Measurements from ENCODE around the gene COL6A2.

GRCh38 chr21:46117586-46118315 is 19.8 kb downstream of the COL6A2 start:
- TF ChIP-seq, protein P1, sequence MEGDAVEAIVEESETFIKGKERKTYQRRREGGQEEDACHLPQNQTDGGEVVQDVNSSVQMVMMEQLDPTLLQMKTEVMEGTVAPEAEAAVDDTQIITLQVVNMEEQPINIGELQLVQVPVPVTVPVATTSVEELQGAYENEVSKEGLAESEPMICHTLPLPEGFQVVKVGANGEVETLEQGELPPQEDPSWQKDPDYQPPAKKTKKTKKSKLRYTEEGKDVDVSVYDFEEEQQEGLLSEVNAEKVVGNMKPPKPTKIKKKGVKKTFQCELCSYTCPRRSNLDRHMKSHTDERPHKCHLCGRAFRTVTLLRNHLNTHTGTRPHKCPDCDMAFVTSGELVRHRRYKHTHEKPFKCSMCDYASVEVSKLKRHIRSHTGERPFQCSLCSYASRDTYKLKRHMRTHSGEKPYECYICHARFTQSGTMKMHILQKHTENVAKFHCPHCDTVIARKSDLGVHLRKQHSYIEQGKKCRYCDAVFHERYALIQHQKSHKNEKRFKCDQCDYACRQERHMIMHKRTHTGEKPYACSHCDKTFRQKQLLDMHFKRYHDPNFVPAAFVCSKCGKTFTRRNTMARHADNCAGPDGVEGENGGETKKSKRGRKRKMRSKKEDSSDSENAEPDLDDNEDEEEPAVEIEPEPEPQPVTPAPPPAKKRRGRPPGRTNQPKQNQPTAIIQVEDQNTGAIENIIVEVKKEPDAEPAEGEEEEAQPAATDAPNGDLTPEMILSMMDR (IDR thresholded peaks at IDR 0.05) = no peak
- TF ChIP-seq POLR2A (IDR thresholded peaks at IDR 0.05) = no peak

Data from uterus (tissue), 2 donors.